Transverse colon (tissue), 4 donors: ENCODE measurements around the gene AP1M2.

ENCODE experiments used
- CTCF ChIP-seq, 5 experiments: fragments of 200-600 bp in 3 of 5; fragments of 450-650 bp in 2 of 5; sonication (generic) in 3 of 5; IDR thresholded peaks; 1 replicate in 2 of 5; 2 replicates in 3 of 5; pipeline ENCODE4 v1.5.1; 2016 to 2017; ENCODE audit warnings: antibody characterized with exemption in 5 of 5, inconsistent platforms in 3 of 5, mild to moderate bottlenecking in 2 of 5, moderate library complexity in 1 of 5
- EP300 ChIP-seq: sonication (generic); formaldehyde crosslinking; IDR thresholded peaks from one replicate; pipeline ENCODE4 v1.6.1; 2017; ENCODE audit warnings: antibody characterized with exemption, low read depth
- POLR2A ChIP-seq: fragments of 450-650 bp; IDR thresholded peaks from one replicate; pipeline ENCODE4 v1.6.1; 2016; ENCODE audit warnings: antibody characterized with exemption, mild to moderate bottlenecking, moderate library complexity
- POLR2AphosphoS5 ChIP-seq, 3 donors: sonication (generic); formaldehyde crosslinking; IDR thresholded peaks; one replicate each; pipeline ENCODE4 v1.6.1; 2016; ENCODE audit warnings: antibody characterized with exemption in 3 of 3

- TF ChIP-seq CTCF (IDR thresholded peaks at IDR 0.05) (no peak), EP300 (no peak), POLR2A (no peak), POLR2AphosphoS5 (IDR thresholded peaks at IDR 0.05) (no peak)
Measured at GRCh38 chr19:10523135-10523636, 63.9 kb downstream of the AP1M2 start.
